Panc1 (cell line): ENCODE results near the gene PPP1R14B. TPM values are rescaled to one million over a fixed set of nuclear protein-coding genes. Genes with fewer than 3 reads are reported as not detected.
A peak's percentile ranks its signal among the peaks of the same experiment; 100 is the strongest.

ENCODE experiments used
- ATAC-seq: fragments of 200-7000 bp; cut with Tn5 transposase; 2 replicates; pipeline ENCODE4 v1.9.1; 2020; ENCODE audit warnings: mild to moderate bottlenecking, moderate library complexity
- BruUV-seq: library from RNA; stranded (reverse); fragments of 400-500 nt; replicated peaks from 2 replicates; lab custom pipeline; 2021; lab: Mats Ljungman, UMichigan
- CTCF ChIA-PET: fragments of 300-600 bp; sonication (Branson Sonifier 250); formaldehyde crosslinking; loops from one replicate; lab custom pipeline; 2022; ENCODE audit warnings: antibody characterized with exemption; lab: Charles Lee
- POLR2A ChIA-PET: fragments of 300-600 bp; sonication (Branson Sonifier 250); formaldehyde crosslinking; loops from one replicate; lab custom pipeline; 2022; ENCODE audit warnings: antibody characterized with exemption; lab: Charles Lee
- DNase-seq: peaks from one replicate; pipeline ENCODE4 v3.0.0-alpha.2; 2010; ENCODE audit warnings: low read depth, low spot score
- H3K27ac ChIP-seq: 2 replicates; pipeline ENCODE4 v1.5.1; 2011; ENCODE audit warnings: mild to moderate bottlenecking, low read length, inconsistent platforms
- H3K27me3 ChIP-seq: fragments of 200-500 bp; sonication (Bioruptor generic); 2 replicates; pipeline ENCODE4 v1.6.0; 2014; ENCODE audit warnings: low read length, inconsistent platforms; ENCODE audit not compliant: control insufficient read depth, insufficient read depth
- H3K36me3 ChIP-seq: fragments of 200-500 bp; sonication (Bioruptor generic); 2 replicates; pipeline ENCODE4 v1.5.1; 2014; ENCODE audit warnings: inconsistent platforms, mild to moderate bottlenecking, low read length, moderate library complexity; ENCODE audit not compliant: control insufficient read depth, insufficient read depth
- H3K4me1 ChIP-seq: 2 replicates; pipeline ENCODE4 v1.5.1; 2011; ENCODE audit warnings: inconsistent platforms, mild to moderate bottlenecking, low read length, moderate library complexity; ENCODE audit not compliant: control insufficient read depth, insufficient read depth
- H3K4me3 ChIP-seq, 2 experiments: 2 replicates each; pipeline ENCODE4 v1.5.1; 2011 to 2012; ENCODE audit warnings: low read depth in 2 of 2, low read length in 2 of 2, mild to moderate bottlenecking in 2 of 2, inconsistent platforms in 1 of 2, moderate library complexity in 1 of 2
- H3K9me3 ChIP-seq: fragments of 200-500 bp; sonication (Bioruptor generic); 2 replicates; pipeline ENCODE4 v1.5.1; 2014; ENCODE audit warnings: low read depth, mild to moderate bottlenecking, inconsistent platforms, low read length, moderate library complexity; ENCODE audit not compliant: control insufficient read depth, insufficient read depth
- POLR2AphosphoS5 ChIP-seq: IDR thresholded peaks from 2 replicates; pipeline ENCODE4 v1.6.1; 2012; ENCODE audit warnings: mild to moderate bottlenecking, low read depth, low read length, moderate library complexity
- SIN3A ChIP-seq: IDR thresholded peaks from 2 replicates; pipeline ENCODE4 v1.6.1; 2012; ENCODE audit warnings: low read depth, mild to moderate bottlenecking, low read length, moderate library complexity, borderline replicate concordance; ENCODE audit not compliant: insufficient read depth
- TCF7L2 ChIP-seq: IDR thresholded peaks from 2 replicates; pipeline ENCODE4 v1.6.1; 2011; ENCODE audit warnings: mild to moderate bottlenecking, low read depth, low read length, inconsistent platforms
- in situ Hi-C: cut with HindIII; loops from 2 replicates; pipeline ENCODE4 v1.10.0; 2016; ENCODE audit warnings: low sequenced_read_pairs, low pct_unique_long_range_greater_than_20kb
- intact Hi-C: fragments of 100-400 bp; cut with micrococcal nuclease; formaldehyde crosslinking; loops from one replicate; pipeline ENCODE4 v1.10.0; 2022; ENCODE audit not compliant: unreplicated experiment
- total RNA-seq: library from RNA; stranded (reverse); gene quantifications from one replicate; pipeline ENCODE4 v1.2.1, GENCODE V29; 2021; ENCODE audit not compliant: unreplicated experiment
- TF ChIP-seq, protein P1 (sequence below), 2 experiments: IDR thresholded peaks; 2 replicates each; pipeline ENCODE4 v1.6.1; 2011 to 2012; ENCODE audit warnings: low read depth in 2 of 2, control low read depth in 1 of 2, low read length in 1 of 2, mild to moderate bottlenecking in 1 of 2, moderate library complexity in 1 of 2; ENCODE audit not compliant: insufficient read depth in 1 of 2
- TF ChIP-seq, protein P2 (sequence below): fragments of 450-650 bp; IDR thresholded peaks from 2 replicates; pipeline ENCODE4 v1.5.1; 2017; ENCODE audit warnings: mild to moderate bottlenecking

The PPP1R14B gene
- total RNA-seq, 1 experiment from 2014 or later = 261 TPM

DNA sequence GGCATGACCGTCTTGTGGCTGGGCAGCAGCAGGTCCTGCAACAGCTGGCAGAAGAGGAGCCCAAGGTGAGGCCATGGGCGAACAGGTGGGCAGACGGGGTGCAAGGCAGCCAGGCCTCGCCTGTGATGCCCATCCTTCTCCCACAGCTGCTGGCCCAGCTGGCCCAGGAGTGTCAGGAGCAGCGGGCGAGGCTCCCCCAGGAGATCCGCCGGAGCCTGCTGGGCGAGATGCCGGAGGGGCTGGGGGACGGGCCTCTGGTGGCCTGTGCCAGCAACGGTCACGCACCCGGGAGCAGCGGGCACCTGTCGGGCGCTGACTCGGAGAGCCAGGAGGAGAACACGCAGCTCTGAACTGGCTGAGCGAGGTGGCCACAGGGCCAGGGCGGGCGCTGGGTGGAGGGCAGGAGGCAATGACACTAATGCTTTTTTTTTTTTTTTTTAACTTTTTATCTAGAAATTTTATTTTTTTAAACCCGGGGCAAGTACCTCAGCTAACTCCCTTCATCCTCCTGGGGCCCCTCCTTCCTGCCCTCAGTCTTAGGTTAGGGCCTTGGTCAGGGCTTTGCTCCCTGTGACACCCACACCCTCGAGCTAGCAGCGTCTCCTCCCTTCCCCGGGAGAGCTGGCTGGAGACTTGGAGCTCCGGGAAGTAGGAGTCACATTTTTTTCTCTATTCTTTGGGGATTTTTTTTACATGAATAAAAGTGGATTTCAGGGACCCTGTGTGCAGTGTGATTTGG, 20.6 kb upstream of the PPP1R14B start:
- ATAC-seq (no peak), DNase-seq (no peak)
- no TSS peak for BruUV-seq
- no peak overlapping the region for H3K4me3 ChIP-seq
- in situ Hi-C loops = no loop called here
- POLR2A ChIA-PET = interaction anchor here (0.7 kb wide), 1 partner anchor 86 kb away, joined by 7 read pairs; no protein-coding TSS in a partner anchor
- CTCF ChIA-PET = interaction anchor here (0.7 kb wide), 2 partner anchors 15 to 57 kb away, joined by 6 to 12 read pairs; no protein-coding TSS in a partner anchor
- H3K27ac ChIP-seq = peak overlapping the region; percentile 98
- H3K27me3 ChIP-seq = no peaks in the 10 kb centered on the region
- peaks cover 16% of the 10 kb centered on the region for H3K4me1 ChIP-seq
- H3K36me3 ChIP-seq = no peaks in the 10 kb centered on the region; the same call in 1 of the 2 replicates
- no peaks in the 10 kb centered on the region for H3K9me3 ChIP-seq
- TF ChIP-seq POLR2AphosphoS5 (no peak), TCF7L2 (no peak), SIN3A (no peak)
- TF ChIP-seq, protein P1, sequence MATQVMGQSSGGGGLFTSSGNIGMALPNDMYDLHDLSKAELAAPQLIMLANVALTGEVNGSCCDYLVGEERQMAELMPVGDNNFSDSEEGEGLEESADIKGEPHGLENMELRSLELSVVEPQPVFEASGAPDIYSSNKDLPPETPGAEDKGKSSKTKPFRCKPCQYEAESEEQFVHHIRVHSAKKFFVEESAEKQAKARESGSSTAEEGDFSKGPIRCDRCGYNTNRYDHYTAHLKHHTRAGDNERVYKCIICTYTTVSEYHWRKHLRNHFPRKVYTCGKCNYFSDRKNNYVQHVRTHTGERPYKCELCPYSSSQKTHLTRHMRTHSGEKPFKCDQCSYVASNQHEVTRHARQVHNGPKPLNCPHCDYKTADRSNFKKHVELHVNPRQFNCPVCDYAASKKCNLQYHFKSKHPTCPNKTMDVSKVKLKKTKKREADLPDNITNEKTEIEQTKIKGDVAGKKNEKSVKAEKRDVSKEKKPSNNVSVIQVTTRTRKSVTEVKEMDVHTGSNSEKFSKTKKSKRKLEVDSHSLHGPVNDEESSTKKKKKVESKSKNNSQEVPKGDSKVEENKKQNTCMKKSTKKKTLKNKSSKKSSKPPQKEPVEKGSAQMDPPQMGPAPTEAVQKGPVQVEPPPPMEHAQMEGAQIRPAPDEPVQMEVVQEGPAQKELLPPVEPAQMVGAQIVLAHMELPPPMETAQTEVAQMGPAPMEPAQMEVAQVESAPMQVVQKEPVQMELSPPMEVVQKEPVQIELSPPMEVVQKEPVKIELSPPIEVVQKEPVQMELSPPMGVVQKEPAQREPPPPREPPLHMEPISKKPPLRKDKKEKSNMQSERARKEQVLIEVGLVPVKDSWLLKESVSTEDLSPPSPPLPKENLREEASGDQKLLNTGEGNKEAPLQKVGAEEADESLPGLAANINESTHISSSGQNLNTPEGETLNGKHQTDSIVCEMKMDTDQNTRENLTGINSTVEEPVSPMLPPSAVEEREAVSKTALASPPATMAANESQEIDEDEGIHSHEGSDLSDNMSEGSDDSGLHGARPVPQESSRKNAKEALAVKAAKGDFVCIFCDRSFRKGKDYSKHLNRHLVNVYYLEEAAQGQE (IDR thresholded peaks at IDR 0.05; ENCODE audit: insufficient read depth in 1 of 2, low read depth in 2 of 2, low read length in 1 of 2) = no peak
- TF ChIP-seq, protein P2, sequence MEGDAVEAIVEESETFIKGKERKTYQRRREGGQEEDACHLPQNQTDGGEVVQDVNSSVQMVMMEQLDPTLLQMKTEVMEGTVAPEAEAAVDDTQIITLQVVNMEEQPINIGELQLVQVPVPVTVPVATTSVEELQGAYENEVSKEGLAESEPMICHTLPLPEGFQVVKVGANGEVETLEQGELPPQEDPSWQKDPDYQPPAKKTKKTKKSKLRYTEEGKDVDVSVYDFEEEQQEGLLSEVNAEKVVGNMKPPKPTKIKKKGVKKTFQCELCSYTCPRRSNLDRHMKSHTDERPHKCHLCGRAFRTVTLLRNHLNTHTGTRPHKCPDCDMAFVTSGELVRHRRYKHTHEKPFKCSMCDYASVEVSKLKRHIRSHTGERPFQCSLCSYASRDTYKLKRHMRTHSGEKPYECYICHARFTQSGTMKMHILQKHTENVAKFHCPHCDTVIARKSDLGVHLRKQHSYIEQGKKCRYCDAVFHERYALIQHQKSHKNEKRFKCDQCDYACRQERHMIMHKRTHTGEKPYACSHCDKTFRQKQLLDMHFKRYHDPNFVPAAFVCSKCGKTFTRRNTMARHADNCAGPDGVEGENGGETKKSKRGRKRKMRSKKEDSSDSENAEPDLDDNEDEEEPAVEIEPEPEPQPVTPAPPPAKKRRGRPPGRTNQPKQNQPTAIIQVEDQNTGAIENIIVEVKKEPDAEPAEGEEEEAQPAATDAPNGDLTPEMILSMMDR = no peak
- intact Hi-C loops = no loop called here

DNA sequence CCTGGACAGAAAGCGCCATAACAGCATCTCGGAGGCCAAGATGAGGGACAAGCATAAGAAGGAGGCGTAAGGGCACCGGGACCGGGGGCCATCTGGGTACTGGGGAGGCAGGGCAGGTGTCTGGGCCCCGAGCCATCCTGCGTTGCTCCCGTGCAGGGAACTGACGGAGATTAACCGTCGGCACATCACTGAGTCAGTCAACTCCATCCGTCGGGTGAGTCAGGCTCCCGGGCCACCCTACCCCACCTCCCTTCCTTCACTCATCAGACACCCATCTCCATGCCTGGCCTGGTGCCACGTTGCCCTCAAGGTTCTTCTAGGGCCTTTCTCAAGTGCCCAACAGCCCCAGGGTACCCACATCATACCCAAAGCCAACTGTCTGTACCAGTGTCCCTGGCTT, 19.6 kb upstream of the PPP1R14B start:
- CTCF ChIA-PET = no interaction called here
- H3K36me3 ChIP-seq = no peaks in the 10 kb centered on the region; the same call in 1 of the 2 replicates
- BruUV-seq = no TSS peak

More for the DNA sequence above, 19.6 kb upstream of the PPP1R14B start:
- Histone ChIP-seq H3K27me3 (no peaks in the 10 kb centered on the region), H3K4me3 (no peak overlapping the region), H3K27ac (no peak overlapping the region), H3K9me3 (no peaks in the 10 kb centered on the region), H3K4me1 (peaks cover 16% of the 10 kb centered on the region)
- intact Hi-C loops (no loop called here), in situ Hi-C loops (no loop called here)
- POLR2A ChIA-PET = no interaction called here
- ATAC-seq (no peak), DNase-seq (no peak)
- no peak for TF ChIP-seq TCF7L2
- no peak for TF ChIP-seq POLR2AphosphoS5
- TF ChIP-seq, protein P2 = no peak
- TF ChIP-seq, protein P1 (IDR thresholded peaks at IDR 0.05; ENCODE audit: insufficient read depth in 1 of 2, low read depth in 2 of 2, low read length in 1 of 2) = no peak
- TF ChIP-seq SIN3A = no peak
